Colonic mucosa (tissue), 4 donors: ENCODE results near the gene PCDHGA1. TPM values are rescaled to one million over a fixed set of nuclear protein-coding genes. Genes with fewer than 3 reads are reported as not detected.

Experiments
- DNase-seq: peaks from one replicate; pipeline ENCODE4 v3.0.0-alpha.2; 2020
- H3K27ac ChIP-seq: fragments of 200-600 bp; one replicate; pipeline ENCODE4 v1.8.0; 2021
- H3K27me3 ChIP-seq: fragments of 200-600 bp; one replicate; pipeline ENCODE4 v1.8.0; 2021
- H3K36me3 ChIP-seq: fragments of 200-600 bp; one replicate; pipeline ENCODE4 v1.8.0; 2021
- H3K4me1 ChIP-seq: fragments of 200-600 bp; one replicate; pipeline ENCODE4 v1.8.0; 2021; ENCODE audit warnings: mild to moderate bottlenecking
- H3K4me3 ChIP-seq: fragments of 200-600 bp; one replicate; pipeline ENCODE4 v1.8.0; 2021
- H3K9ac ChIP-seq, 2 donors: one replicate each; pipeline ENCODE4 v1.7.0; 2013; ENCODE audit warnings: control low read depth in 2 of 2, low read depth in 2 of 2, low read length in 2 of 2
- H3K9me3 ChIP-seq: fragments of 200-600 bp; one replicate; pipeline ENCODE4 v1.8.0; 2021
- CTCF ChIP-seq: fragments of 200-600 bp; IDR thresholded peaks from one replicate; pipeline ENCODE4 v1.8.0; 2022; ENCODE audit warnings: antibody characterized with exemption, mild to moderate bottlenecking
- intact Hi-C: fragments of 100-400 bp; cut with DNase I; formaldehyde crosslinking; loops from one replicate; pipeline ENCODE4 v1.14.1; 2022
- total RNA-seq, 2 donors: library from RNA; stranded (reverse); fragmentation: NEBNext Ultra II Directional in 1 of 2; extraction: Animal tissue kit (Norgen Biotek cat#: 25700) in 1 of 2; gene quantifications; one replicate each; pipeline ENCODE4 v1.2.1, GENCODE V29; 2021
- donor health status: healthy.
- donor health status: DM: no; HTN: no; CAD: no.
- donor health status: DM: no; HTN: no; CAD: no.

PCDHGA1 gene
- total RNA-seq, 2 donors from 2014 or later: 0.10 to 0.37 TPM

DNA sequence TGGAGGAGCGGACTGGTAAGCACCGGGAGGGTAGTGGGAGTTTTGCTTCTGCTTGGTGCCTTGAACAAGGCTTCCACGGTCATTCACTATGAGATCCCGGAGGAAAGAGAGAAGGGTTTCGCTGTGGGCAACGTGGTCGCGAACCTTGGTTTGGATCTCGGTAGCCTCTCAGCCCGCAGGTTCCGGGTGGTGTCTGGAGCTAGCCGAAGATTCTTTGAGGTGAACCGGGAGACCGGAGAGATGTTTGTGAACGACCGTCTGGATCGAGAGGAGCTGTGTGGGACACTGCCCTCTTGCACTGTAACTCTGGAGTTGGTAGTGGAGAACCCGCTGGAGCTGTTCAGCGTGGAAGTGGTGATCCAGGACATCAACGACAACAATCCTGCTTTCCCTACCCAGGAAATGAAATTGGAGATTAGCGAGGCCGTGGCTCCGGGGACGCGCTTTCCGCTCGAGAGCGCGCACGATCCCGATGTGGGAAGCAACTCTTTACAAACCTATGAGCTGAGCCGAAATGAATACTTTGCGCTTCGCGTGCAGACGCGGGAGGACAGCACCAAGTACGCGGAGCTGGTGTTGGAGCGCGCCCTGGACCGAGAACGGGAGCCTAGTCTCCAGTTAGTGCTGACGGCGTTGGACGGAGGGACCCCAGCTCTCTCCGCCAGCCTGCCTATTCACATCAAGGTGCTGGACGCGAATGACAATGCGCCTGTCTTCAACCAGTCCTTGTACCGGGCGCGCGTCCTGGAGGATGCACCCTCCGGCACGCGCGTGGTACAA lies 146.0 kb downstream of the PCDHGA1 start:
- Histone ChIP-seq H3K4me3 (peak overlapping the region; percentile 46), H3K4me1 (no peaks in the 10 kb centered on the region), H3K36me3 (no peaks in the 10 kb centered on the region), H3K27ac (peak overlapping the region; percentile 55), H3K27me3 (no peaks in the 10 kb centered on the region), H3K9ac (peak overlapping the region; percentile 72 to 79), H3K9me3 (no peaks in the 10 kb centered on the region)
- no peak for TF ChIP-seq CTCF
- intact Hi-C loops: loop anchor here (5.0 kb wide), 1 partner anchor 41 kb away; no protein-coding TSS in a partner anchor
- DNase-seq: peak; percentile 63

- Histone ChIP-seq H3K27me3 (no peaks in the 10 kb centered on the region), H3K4me3 (peak overlapping the region; percentile 46), H3K9ac (peak overlapping the region; percentile 72 to 79), H3K27ac (no peak overlapping the region), H3K9me3 (no peaks in the 10 kb centered on the region), H3K4me1 (no peaks in the 10 kb centered on the region), H3K36me3 (no peaks in the 10 kb centered on the region)
- TF ChIP-seq CTCF: no peak
- intact Hi-C loops: loop anchor here (5.0 kb wide), 1 partner anchor 40 kb away; no protein-coding TSS in a partner anchor
- no peak for DNase-seq
Observed at GRCh38 chr5:141477044-141477575, 146.8 kb downstream of the PCDHGA1 start.

GRCh38 chr5:141477815-141478214 lies 147.5 kb downstream of the PCDHGA1 start:
- H3K4me1 ChIP-seq: no peaks in the 10 kb centered on the region
- H3K36me3 ChIP-seq: no peaks in the 10 kb centered on the region
- H3K4me3 ChIP-seq: no peak overlapping the region
- no peak overlapping the region for H3K9ac ChIP-seq
- TF ChIP-seq CTCF: no peak
- intact Hi-C loops: loop anchor here (5.0 kb wide), 1 partner anchor 39 kb away; no protein-coding TSS in a partner anchor
- H3K9me3 ChIP-seq: no peaks in the 10 kb centered on the region
- DNase-seq: no peak
- no peaks in the 10 kb centered on the region for H3K27me3 ChIP-seq
- no peak overlapping the region for H3K27ac ChIP-seq

DNA sequence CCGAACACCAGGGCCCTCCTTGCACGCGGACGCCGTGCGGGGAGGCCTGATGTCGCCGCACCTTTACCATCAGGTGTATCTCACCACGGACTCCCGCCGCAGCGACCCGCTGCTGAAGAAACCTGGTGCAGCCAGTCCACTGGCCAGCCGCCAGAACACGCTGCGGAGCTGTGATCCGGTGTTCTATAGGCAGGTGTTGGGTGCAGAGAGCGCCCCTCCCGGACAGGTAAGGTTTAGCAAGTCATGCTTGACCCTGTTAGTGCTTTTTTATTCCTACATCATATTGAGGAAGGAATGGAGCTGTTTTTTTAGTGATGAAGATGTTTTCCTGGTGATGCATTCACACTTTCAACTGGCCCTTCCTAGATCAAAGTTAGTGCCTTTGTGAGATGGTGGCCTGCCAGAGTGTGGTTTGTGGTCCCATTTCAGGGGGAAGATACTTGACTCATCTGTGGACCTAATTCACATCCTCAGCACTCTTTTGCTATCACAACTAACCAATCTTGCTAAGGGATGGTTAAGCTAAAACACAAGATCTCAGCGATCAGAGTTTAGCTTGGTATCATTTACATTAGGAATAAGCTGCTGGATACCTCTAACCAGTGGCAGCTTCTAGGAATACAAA lies 148.1 kb downstream of the PCDHGA1 start:
- Histone ChIP-seq H3K4me1 (no peaks in the 10 kb centered on the region), H3K27me3 (no peaks in the 10 kb centered on the region), H3K9ac (no peak overlapping the region), H3K4me3 (peak overlapping the region; percentile 18), H3K27ac (no peak overlapping the region), H3K9me3 (no peaks in the 10 kb centered on the region), H3K36me3 (no peaks in the 10 kb centered on the region)
- intact Hi-C loops: loop anchor here (5.0 kb wide), 1 partner anchor 39 kb away; no protein-coding TSS in a partner anchor
- TF ChIP-seq CTCF: peak; percentile 43
- DNase-seq: peak; percentile 85

DNA sequence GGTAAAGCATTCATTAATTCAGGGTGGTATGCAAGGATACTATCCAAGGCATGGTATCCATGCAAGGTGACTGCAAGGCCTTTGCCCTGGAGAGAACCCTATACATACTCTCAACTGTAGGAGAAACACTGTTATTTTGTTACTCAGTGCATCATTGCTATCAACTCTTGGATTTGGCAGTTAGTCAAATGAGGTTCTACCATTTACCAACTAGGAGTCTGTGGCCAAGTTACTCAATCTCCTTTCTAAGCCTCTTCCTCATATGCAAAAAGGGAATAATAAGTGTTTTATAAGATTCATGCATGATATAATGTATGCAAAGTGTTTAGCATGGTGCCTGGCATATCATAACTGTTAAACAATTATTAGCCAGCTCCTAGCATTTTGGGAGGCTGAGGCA lies 149.5 kb downstream of the PCDHGA1 start:
- Histone ChIP-seq H3K4me1 (no peaks in the 10 kb centered on the region), H3K4me3 (no peak overlapping the region), H3K9me3 (no peaks in the 10 kb centered on the region), H3K27ac (no peak overlapping the region), H3K9ac (no peak overlapping the region), H3K27me3 (no peaks in the 10 kb centered on the region), H3K36me3 (no peaks in the 10 kb centered on the region)
- TF ChIP-seq CTCF: no peak
- intact Hi-C loops: loop anchor here (5.0 kb wide), 1 partner anchor 38 kb away; no protein-coding TSS in a partner anchor
- DNase-seq: no peak
